ENCODE results near the gene CCDC148. TPM values are rescaled to one million over a fixed set of nuclear protein-coding genes. Genes with fewer than 3 reads are reported as not detected.

Gene CCDC148
- total RNA-seq, 1 donor from 2014 or later = not detected

- Mint-ChIP-seq H3K27me3 (no peaks in the 10 kb centered on the region), H3K9me3 (no peaks in the 10 kb centered on the region), H3K36me3 (ENCODE audit: low read depth) (no peaks in the 10 kb centered on the region), H3K4me3 (no peak overlapping the region), H3K27ac (no peak overlapping the region), H3K4me1 (no peaks in the 10 kb centered on the region)
- intact Hi-C loops (cut with micrococcal nuclease) = no loop called here
- DNase-seq = no peak
Measured at GRCh38 chr2:158125756-158126498, 330.6 kb downstream of the CCDC148 start.

DNA sequence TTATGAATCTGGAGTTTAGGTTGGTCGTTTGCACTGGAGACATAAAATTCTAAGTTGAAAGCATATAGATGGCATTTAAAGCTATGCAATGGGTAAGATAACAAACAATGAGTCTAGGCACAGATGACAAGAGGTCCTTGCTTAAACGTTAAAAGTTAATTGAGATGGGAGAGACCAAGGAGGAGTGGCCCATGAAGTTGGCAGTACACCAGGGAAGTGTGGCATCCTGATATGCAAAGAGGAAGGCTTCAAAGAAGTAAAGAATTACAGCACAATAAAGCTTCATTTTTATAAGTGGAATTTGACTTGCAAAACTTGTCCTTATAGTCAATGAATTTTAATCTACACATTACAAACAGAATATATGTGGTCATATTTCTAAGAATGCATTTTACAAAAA lies 331.7 kb downstream of the CCDC148 start:
- H3K27ac Mint-ChIP-seq = no peak overlapping the region
- no peak for DNase-seq
- H3K4me3 Mint-ChIP-seq = no peak overlapping the region
- H3K36me3 Mint-ChIP-seq (ENCODE audit: low read depth) = no peaks in the 10 kb centered on the region
- H3K9me3 Mint-ChIP-seq = no peaks in the 10 kb centered on the region
- no peaks in the 10 kb centered on the region for H3K27me3 Mint-ChIP-seq
- H3K4me1 Mint-ChIP-seq = no peaks in the 10 kb centered on the region
- intact Hi-C loops (cut with micrococcal nuclease) = no loop called here

Other genes with a start within 250 kb of the CCDC148 start
- gene PKP4, start 199 bp upstream of the CCDC148 start, total RNA-seq = 31.5 and 32.6 TPM in 2 replicates

Measured in activated CD4-positive, alpha-beta T cell treated with anti-CD3 and anti-CD28 coated beads, Interleukin-2, amount 10 ng/mL, durations not matched to agents 24 days and 14 days (primary cell).